ENCODE data around the gene KIZ.

DNA sequence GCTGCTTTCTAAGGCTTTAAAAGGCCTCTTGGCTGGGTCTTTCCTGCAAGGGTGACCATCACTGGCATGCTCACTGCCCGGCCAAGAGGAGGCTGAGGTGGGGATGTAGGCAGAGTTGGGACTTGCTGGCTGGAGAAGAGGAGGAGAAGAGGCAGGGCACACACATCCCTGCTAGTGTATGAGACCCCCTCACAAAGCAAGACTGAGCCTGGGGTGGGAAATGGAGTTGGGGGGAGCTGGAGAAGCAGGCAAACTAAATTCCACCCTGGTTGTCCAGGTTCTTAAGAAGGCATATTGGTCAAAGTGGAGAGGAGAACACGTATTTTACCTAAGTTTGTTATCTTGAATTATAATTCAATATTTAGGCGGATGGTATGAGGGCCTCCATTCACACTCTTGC is 1.7 kb upstream of the KIZ start:
- TF ChIP-seq CTCF (IDR thresholded peaks at IDR 0.05) (no peak), POLR2A (IDR thresholded peaks at IDR 0.05) (no peak)
